ENCODE measurements around the gene WDFY1.
"Not testable (repeated sequence)": the region's sequence is repeated elsewhere in the genome, so short reads cannot be mapped to it uniquely, and the experiment has no call there.

The WDFY1 gene

DNA sequence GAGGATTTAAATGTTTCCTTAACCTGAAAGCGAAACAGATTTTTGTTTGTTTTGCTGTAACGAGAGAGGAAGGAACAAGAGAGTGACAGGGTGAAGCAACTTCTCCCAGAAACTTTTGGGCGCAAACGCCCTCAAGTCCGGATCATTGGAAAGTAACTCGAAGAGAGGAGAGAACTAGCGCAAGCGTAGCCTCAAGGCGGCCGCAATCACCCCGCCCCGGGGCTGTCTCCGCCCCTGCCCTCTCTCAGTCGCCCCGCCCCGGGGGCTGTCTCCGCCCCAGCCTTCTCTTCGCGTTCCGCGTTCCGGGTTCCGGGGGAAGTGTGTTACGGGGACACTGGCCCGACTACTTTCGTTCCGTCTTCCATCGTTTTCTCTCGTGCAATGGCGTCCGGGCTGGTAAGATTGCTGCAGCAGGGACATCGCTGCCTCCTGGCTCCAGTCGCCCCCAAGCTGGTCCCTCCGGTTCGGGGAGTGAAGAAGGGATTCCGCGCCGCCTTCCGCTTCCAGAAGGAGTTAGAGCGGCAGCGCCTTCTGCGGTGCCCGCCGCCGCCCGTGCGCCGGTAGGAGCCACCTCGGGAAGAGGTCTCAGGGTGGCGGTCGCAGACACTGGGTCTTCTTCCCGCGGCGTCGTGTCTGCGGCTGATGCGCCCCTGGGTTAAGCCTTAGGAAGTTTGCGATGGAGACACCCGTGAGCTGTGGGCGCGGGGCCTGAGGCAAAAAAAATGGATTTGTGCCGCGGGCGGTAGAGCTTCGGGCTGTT lies 12.1 kb upstream of the WDFY1 start, which contains the start of gene MRPL44:
Gene MRPL44 (plus strand): TSS at position 372 of the 760 bp plus-strand sequence. CDS start 10 bp downstream, at position 382.
- DNase-seq: peak; percentile 97

DNA sequence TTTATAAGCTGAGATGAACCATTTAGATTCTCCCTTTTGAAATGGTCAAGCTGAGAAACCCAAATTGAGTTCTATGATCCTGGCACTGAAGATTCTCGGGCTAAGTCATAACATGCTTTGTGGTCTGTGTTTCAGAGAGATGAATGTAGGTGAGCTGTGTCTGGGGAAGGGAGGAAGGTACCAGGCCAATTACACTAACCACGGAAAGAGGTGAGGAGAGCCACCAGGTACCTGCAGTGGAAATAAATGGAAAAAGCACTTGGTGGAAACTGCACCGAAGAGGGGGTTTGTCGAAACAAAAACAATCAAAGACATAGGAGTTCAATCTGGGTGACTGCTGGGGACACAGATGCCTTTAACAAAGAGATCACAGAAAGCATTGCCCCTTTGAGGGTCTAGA lies 11.2 kb upstream of the WDFY1 start:
- no peak for DNase-seq

DNA sequence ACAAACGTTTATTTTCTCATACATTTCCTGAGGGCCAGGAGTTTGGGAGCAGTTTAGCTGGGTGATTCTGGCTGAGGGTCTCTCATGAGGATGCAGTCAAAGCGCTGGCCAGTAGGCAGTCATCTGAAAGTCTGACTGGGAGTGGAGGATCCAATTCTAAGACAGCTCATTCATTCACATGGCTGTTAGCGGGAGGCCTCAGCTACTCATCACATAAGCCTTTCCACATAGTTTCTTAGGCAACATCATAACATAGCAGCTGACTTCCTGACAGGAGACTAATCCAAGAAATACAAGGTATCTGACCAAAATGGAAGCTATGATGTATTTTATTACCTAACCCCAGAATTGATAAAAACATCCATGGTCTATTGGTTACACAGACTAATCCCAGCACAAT lies 9.3 kb upstream of the WDFY1 start:
- DNase-seq: no peak

DNA sequence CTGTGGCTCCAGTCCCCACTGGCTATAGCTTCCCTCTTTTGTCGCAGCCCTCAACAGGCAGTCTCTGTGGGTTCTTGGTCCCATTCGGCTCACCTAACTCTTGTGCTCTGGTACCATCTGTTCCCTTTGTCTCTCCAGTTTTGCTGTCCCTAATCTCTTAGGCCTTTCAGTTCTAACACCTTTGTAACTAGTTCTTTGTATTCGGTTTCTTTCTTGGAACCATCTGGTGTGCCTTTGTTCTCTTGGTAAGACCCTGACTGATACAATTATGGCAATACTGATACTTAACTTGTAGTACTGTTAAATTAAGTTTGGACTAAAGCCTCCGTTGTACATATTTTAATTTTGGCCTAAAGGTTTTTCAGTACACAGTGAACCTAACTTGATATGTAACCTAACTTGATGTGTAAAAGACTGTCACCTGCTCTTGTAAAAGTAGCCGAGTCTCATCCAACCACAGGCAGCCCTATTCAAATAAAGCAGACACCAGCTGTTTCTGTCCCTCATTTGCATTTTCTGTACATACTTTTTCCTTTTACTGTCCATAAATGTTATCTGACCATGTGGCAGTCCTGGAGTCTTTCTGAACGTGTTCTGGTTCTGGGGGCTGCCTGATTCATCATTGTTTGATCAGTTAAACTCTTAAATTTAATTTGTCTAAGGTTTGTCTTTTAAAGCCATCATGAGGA lies 7.3 kb upstream of the WDFY1 start:
- DNase-seq: no peak

DNA sequence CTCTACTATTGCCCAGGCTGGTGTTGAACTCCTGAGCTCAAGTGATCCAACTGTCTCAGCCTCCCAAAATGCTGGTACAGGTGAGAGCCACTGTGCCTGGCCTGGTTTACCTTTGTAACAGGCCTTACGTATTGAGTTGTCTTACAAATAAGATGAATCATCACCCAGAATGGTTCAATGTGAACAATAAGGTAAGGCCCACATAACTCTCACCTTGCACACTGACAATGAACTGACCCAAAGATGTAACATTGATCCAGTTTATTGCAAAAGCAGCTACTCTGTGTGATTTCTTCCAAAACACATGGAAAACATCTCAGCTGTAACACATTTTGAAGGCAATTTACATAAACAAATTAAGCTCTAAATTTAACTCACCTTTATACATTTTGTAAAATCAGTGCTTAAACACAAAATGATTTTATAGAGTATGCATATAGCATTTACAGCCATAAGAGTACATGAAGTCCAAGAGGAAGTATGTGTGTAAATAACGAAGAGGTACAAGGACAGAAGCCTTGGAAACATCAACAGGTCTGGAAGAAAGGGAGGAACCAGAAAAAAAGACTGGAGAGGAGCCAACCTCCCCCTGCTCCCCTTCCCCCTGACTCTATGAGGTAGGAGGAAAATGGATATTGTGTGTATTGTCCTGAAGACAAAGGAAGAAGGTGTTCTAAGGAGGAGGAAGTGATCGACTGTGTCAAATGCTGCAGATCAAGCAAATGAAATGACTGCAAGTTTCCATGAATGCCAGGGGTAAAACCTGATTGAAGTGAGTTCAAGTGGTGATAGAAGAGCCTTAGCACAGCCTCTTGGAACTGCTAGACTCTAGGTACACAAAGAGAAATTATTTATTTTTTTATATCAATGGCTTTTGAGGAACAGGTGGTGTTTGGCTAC lies 5.6 kb upstream of the WDFY1 start:
- no peak for DNase-seq

DNA sequence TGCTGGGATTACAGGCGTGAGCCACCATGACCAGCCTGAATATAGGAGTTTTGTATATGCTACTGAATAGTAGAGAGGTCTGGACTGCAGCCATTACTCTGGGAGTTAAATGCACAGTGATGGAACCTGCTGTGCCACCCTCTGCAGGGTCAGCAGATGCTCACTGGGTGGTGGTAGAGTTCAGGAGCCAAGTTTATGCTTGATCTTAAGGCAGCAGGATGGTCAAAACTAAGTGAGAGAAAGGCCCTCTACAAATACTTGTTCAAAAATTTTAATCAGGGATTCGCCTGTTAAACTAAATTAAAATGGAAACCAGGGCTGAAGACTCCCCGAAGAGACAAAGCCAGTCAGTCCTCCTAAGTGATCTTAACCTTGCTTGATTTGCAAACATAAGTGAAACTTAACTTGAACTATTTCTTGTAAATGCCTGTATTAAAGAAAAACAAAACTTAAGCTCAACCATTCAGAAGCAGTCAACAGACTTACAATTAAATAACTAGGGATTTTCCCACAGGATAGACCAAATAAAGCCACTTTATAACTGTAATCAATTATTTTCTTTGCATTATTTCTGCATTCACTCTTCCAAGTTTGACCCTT lies 4.2 kb upstream of the WDFY1 start:
- DNase-seq: no peak

DNA sequence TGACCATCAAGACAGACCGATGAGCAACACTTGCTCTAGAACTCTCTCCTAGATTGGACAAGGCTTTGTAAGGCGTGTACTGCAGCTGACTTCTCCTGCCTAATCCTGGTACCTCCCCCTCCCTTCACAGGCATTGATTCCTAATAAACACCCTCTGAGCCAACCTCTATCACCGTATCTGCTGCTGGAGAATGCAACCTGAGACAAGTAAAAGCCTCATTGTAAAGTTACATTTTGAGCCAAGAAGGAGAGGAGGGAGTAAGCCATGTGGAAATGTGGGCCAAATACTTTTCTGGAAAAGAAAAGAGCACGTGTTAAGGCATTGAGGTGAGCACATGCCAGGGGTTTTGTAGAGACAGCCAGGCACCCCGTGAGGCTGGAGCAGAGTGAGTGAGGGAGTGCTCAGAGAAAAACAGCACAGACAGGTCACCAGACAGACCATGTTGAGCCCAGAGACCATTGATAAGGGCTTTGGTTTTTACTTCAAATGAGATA lies 2.6 kb upstream of the WDFY1 start:
- no peak for DNase-seq

DNA sequence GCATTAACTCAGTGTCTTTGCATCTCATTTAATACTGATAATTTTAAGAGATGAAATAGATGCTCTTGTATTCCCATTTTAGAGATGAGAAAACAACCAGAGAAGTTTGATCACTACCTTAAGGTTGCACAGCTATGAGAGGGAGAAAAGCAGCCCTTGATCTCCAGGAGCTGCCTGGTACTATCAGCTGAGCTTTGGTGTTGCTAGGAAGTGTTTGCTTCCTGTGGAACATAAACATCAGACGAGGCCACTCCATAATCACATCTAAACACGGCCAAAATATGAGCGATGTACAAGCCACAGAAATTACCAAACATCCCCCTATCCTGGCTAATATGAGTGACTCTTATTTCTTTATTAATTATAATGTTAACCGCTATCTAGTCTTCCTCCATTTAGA lies 620 bp upstream of the WDFY1 start:
- DNase-seq: no peak

DNA sequence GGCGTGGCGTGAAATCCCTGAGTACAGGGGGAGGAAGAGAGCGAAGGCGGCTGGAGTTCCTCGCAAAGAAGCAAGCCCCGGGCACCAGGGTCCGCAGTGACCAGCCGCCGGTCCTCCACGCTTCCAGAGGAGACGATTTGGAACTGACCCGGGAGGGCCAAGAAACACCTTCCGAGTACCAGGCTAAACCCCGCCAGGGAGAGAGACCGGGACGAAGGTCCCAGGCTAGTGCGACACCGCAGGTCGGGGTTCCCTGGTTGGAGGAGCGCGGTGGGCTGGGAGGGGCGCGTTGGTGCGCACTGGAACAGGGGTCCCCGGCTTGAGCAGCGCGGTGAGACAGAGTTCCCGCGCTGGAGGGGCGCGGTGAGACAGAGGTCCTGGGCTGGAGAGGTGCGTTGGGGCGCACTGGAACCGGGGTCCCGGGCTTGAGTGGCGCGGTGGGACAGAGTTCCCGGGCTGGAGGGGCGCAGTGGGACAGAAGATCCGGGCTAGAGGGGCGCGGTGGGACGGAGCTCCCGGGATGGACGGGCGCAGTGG lies 901 bp downstream of the WDFY1 start:
- no peak for DNase-seq

DNA sequence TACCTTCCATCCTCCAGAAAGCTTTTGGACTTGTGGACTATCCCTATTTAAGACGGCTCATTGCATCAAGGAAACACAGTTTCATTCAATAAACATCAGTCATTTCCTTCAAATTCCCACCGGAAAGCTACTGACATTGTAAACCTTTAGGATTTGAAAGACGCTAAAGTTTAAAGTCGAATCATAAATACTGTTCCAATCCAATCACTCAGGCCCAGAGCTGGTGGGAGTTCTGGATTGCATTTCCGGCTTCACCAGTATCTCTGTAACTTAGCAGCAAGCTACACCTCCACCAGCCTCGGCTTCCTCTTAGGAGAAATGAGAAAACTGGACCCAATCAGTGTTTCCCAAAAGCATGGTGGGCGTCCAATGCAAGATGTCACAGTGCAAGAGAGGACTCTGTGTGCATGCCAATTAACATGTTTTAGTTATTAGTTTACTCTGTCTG lies 1.6 kb downstream of the WDFY1 start:
- DNase-seq: no peak

DNA sequence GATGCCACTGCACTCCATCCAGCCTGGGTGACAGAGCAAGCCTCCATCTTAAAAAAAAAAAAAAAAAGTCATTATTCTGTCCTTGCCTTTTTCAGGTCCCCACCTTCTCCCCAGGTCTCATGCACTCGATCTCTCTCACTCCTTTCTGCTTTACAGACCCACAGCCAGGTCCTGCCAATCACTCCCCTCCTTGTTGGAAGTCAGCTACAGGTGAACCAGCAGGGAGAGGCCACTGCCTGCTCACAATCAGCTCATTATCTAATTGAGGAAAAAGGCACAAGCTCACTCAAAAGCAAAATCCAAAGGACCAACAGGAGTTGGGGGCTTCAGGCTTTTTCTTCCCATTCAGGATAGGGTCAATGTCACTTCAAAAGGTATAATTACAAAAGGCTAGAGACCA lies 2.0 kb downstream of the WDFY1 start:
- no peak for DNase-seq

DNA sequence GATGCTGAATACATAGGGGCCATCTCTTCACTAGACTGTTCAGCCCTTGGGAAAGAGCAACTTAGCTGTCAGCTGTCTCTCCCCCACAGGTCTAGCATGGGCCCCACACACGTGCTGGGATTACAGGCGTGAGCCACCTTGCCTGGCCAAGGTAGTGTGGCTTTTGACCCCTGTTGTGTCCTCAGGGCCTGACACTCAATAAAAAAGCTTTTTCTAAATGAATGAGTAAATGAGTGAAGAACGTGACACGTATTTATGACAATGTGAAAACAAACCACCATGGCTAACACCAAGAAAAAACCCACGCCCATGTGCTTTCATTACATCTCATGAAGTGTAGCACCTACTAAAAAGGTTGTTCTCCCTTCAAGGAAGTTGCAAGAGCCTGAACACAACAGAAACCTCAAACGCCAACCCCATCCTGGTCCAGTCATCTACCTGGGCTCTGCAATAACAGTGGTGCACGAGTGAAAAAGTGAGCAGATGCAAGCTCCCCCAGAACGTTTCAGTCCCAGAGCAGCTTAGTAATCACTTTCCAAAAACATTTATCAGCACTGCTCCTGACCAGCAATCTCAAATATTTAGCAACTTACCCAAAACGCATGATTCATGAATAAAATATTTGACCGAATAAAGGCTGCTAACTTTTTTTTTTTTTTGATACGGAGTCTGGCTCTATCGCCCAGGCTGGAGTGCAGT lies 3.4 kb downstream of the WDFY1 start:
- DNase-seq: no peak

DNA sequence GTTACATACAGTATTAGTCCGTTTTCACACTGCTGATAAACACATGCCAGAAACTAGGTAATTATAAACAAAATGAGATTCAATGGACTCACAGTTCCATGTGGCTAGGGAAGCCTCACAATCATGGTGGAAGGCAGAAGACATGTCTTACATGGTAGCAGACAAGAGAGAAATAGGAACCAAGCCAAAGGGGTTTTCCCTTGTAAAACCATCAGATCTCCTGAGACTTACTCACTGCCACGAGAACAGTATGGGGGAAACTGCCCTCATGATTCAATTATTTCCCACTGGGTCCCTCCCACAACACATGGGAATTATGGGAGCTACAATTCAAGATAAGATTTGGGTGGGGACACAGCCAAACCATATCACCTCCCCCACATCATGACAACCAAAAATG lies 5.7 kb downstream of the WDFY1 start:
- not testable (repeated sequence) for DNase-seq

DNA sequence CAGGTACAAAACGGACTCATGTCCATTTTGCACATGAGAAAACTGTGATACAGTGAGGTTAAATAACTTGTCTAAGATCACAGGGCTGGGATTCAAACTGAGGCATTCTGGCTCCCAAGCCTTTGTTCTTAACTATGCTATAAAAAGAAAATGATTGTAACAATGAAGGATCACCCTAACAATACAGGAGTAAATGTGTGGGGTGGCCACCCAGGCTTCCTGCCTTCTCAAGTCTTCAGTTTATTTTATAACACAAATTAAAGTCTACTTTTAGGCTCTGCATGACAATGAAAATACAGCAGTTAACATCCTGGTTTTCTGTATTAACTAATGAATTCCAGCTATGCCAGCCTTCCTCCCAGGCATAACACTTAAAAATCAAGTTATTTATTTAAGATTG lies 7.6 kb downstream of the WDFY1 start:
- DNase-seq: no peak

DNA sequence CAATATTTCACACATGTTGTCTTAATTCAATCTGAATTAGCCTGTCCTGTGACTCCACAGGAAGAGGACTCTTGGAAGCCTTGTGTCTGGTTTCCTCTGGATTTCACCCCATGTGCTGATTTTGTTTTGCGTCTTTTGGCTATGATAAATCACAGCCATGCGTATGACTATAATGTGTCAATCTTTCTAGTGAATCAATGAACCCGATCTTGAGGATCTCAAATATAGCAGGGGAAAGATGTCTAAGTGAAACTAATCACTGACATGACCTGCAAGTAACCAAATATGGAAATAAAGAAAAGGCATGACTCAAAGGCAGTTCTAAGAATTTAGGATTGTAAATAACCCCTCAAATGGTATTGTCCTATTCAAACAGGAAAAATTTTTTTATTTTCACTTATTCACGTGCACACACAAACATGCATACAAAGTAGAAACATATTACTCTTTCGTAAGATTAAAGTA lies 8.2 kb downstream of the WDFY1 start:
- no peak for DNase-seq

DNA sequence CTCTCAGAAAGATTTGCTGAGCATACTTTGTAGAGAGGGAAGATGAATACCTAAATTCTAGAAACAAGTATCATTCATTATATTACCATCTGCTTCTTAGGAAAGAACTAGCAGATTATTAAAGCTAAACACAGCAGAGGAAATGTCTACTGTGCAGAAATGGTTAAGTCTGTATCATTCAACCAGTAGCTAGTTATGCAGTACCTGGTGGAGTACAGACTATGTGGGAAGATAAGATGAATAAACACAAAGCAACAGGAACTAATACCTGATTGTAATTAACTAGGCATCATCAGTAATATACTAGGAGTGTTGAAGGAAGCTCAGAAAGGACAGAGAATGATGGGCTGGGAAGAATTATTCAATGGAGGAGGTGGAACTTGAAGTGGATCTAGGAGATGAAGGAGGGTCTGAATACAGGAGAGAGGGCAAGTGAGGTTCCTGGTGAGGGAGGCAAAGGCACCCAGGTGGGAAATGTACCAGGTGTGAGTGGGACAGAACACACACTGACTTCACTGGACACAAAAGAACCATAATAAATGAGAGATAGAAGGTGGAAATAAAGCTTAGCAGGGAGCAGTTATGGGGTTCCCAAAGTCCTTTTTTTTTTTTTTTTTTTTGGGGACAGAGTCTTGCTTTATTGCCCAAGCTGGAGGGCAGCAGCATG lies 9.5 kb downstream of the WDFY1 start:
- no peak for DNase-seq

DNA sequence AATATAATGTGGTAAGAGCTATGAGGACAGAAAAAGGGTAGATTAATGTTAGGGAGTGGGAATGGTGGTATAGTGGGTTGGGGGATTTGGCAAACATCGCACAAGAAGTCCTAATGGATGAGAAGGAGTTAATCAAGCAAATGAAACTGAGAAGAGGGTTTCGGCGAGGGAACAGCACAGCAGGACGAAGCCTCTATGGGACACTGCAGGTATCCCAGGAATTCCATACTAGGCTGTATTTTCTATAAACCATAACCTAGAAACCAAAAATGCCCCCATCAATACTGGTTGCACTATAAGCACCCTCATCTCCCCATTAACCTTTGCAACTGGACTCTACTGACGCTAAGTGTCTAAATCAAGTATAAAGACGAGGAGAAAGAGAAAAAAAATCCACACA lies 10.3 kb downstream of the WDFY1 start:
- DNase-seq: no peak

DNA sequence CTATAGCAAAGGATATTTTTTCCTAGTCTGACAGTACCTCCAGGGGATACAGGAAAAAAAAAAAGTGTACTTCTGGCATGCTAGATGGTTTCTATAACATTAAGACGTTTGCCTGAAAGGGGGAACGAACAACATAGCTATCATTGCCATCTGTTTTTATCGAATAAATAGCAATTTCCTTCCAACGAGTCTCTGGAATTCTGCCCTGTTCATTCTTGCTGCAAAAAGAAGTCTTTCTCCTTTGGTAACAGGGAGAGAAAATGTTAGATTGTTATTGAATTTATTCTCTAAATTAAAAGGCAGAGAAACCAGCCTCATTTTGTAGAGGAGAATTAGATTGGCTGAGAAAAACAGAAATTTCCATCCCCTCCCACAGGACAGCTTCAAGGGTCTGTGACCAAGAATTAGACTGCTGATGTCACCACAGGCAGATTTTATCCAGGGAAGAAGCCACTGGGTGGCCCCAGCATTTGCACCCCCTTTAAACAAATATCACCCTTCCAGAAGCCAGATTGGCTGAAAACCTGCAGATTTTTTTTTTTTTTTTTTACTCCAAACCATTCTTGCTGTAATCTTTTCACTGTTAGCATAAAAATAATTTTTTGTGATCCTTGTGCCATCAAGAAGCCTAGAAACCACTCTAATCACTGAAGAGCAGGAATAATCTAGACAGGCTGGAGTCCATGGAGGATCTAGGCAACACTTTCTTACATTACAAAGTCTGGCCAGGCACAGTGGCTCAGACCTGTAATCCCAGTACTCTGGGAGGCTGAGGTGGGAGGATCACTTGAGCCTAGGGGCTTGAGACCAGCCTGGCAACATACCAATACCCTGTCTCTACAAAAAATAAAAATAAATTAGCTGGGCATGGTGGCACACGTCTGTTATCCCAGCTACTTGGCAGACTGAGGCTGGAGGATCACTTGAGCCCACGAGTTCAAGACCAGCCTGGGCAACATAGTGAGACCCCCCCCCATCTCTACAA lies 12.0 kb downstream of the WDFY1 start:
- DNase-seq: no peak

DNA sequence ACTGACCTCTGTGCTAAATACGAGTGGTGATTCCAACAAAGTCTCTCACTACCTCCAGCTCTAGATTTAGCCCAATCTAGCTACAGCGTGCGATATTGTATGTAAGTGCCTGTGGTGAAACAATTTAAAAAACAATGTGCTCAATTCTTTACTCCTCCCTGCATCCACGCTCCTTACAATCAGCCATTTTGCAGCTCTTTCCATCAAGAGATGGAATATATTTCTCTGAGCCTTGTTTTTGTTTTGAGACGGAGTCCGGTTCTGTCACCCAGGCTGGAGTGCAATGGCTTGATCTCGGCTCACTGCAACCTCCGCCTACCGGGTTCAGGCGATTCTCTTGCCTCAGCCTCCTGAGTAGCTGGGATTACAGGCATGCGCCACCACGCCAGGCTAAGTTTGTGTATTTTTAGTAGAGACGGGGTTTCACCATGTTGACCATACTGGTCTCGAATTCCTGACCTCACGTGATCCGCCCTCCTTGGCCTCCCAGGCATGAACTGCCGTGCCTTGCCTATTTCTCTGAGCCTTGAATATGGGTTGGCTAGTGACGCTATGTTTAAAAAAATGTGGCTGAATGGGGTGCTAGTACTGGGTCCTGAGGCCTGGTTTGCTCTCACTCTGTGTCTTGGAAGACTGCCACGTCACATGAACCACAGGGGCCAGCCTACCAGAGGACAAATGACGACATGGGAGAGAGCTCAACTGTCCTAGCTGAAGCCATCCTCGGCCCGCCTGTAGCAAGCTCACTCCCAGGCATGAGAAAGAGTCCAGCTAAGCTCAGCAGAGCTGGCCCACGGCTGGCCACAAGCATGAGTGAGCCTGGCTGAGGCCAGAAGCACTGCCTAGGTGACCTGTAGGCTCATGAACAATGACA lies 14.8 kb downstream of the WDFY1 start:
- no peak for DNase-seq

Data from KG1 (cell line).